Epithelial cell of esophagus (primary cell): ENCODE results near the gene CAMK2A.
A peak's percentile ranks its signal among the peaks of the same experiment; 100 is the strongest.

Experiments
- DNase-seq: peaks from one replicate; pipeline ENCODE4 v3.0.0; 2010; ENCODE audit warnings: low read depth
- H3K4me3 ChIP-seq: 2 replicates; pipeline ENCODE4 v1.5.1; 2011; ENCODE audit warnings: mild to moderate bottlenecking, low read length, control low read depth
- TF ChIP-seq, protein P1 (sequence below): IDR thresholded peaks from 2 replicates; pipeline ENCODE4 v1.5.1; 2011; ENCODE audit warnings: low read depth, mild to moderate bottlenecking, low read length, control low read depth, inconsistent platforms; ENCODE audit not compliant: insufficient read depth; ENCODE audit errors: missing control alignments

CAMK2A gene

DNA sequence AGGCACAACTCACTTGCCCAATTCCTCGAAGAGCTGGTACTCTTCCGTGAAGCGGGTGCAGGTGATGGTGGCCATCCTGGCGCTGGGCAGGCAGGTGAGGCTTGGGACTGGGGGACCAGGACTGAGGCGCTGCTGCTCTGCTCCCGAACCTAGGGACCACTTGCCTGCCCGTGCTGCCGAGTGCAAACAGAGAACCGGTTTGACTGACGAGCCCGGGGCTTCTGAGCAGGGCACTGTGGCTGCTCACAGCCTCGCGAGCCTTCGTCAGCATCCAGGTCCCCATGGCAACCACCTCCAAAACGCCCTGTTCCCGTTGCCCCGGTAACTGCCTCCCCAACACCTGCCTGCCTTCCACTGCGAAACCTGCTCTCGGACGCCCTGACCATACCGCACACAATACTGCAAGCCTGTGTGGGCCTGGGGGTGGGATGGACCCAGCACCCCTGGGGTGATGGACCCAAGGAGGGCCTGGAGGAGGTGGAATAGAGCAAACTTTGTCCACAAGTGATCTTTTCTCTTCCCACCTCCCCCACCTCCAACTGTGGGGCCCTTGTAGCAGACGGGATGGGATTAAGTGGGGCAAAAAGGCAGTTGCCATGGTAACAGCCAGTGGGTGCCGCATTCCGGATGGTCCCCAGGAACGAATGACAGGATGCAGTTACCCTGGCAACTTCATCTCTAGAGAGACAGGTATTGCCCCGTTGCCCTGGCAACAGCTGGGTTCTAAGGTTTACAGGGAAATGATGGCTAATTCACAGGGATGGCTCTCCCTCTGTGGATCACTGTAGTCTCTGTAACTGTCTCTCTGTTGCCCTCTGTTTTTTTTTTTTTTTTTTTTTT lies at the start of gene CAMK2A:
TSS of gene CAMK2A (minus strand) at position 223 of the 840 bp plus-strand sequence. CDS start at position 75, 148 bp downstream.
- TF ChIP-seq, protein P1, sequence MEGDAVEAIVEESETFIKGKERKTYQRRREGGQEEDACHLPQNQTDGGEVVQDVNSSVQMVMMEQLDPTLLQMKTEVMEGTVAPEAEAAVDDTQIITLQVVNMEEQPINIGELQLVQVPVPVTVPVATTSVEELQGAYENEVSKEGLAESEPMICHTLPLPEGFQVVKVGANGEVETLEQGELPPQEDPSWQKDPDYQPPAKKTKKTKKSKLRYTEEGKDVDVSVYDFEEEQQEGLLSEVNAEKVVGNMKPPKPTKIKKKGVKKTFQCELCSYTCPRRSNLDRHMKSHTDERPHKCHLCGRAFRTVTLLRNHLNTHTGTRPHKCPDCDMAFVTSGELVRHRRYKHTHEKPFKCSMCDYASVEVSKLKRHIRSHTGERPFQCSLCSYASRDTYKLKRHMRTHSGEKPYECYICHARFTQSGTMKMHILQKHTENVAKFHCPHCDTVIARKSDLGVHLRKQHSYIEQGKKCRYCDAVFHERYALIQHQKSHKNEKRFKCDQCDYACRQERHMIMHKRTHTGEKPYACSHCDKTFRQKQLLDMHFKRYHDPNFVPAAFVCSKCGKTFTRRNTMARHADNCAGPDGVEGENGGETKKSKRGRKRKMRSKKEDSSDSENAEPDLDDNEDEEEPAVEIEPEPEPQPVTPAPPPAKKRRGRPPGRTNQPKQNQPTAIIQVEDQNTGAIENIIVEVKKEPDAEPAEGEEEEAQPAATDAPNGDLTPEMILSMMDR: no peak
- peak; percentile 25 for DNase-seq

DNA sequence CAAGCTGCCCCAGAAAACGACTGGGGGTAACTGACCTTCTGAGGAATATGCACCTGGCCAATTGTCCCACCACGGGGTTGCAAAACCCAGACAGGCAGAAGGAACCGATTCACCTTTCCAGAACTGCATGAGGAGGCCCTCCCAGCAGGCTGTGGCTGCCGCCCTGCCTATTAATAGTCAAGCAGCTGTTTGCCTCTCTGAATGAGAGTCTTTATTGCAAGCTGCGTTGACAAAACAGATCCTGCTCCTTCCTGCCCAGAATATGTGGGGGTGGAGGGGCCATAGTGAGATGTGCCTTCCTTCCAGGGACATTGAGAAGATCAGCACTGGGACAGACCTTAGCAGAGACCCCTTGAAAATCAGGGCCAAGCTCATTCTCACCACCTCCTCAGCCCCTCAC lies 49.6 kb upstream of the CAMK2A start:
- H3K4me3 ChIP-seq: no peak overlapping the region
- DNase-seq: no peak
- TF ChIP-seq, protein P1: no peak

More for the DNA sequence above, at the start of gene CAMK2A:
- H3K4me3 ChIP-seq: no peak within 1 kb of the TSS

DNA sequence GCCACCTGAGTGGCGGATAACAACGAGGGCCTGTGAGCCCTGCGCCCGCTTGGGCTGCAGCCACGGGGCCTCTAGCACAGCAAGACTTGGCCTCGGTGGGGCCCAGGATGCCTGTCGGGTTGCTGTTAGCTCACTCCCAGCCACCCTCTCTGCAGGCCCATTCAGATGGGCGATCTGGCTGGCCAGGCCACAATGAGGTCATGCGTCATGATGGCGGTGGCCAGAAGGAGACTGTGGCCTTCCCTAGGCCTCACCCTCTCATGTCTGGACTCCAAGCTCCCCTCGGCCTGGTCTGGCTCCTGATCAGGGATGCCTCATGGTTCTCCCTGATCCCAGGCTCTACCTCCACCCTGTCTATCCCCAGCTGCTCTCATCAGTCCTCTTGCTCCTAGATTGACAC lies 49.0 kb upstream of the CAMK2A start:
- no peak overlapping the region for H3K4me3 ChIP-seq
- TF ChIP-seq, protein P1: no peak
- DNase-seq: no peak

- H3K4me3 ChIP-seq: no peak overlapping the region
- TF ChIP-seq, protein P1: no peak
- no peak for DNase-seq
These were observed 46.2 kb upstream of the CAMK2A start for GRCh38 chr5:150335778-150336177.

DNA sequence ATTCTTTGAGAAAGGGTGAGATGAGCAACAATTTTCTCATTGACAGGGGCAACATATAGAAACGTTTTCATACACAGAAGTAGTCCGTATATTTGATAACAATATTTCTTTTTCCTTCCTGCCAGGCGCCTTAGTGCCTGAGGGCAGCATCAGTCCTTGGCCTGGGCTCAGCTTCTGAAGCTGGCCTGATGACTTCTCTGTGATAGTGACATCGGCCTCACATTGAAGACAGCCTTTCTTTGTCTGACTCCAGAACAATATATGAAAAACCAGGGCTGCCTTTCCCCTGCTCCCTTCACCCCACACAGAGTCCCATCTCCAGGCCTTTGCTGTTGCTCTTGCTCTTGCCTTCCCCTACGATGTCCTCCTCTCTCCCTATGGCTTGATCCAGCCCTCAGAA lies 43.8 kb upstream of the CAMK2A start:
- H3K4me3 ChIP-seq: no peak overlapping the region
- no peak for DNase-seq
- TF ChIP-seq, protein P1: no peak

GRCh38 chr5:150329881-150330876 lies 40.6 kb upstream of the CAMK2A start:
- no peak for DNase-seq
- H3K4me3 ChIP-seq: no peak overlapping the region
- TF ChIP-seq, protein P1: no peak
